NOMO-1 treated with DMSO at 0.1 percent for 48 hours (cell line): Measurements from ENCODE around the gene MEIS3.
"Not testable (repeated sequence)": the region's sequence is repeated elsewhere in the genome, so short reads cannot be mapped to it uniquely, and the experiment has no call there.

ENCODE experiments used
- DNase-seq: peaks from one replicate; lab custom pipeline; 2025; ENCODE audit not compliant: unreplicated experiment; lab: John Stamatoyannopoulos, UW

Gene MEIS3

GRCh38 chr19:47417107-47417745 is 2.1 kb downstream of the MEIS3 start:
- DNase-seq = no peak

GRCh38 chr19:47416643-47416985 is 2.7 kb downstream of the MEIS3 start:
- DNase-seq = no peak

GRCh38 chr19:47415953-47416642 is 3.2 kb downstream of the MEIS3 start:
- no peak for DNase-seq

GRCh38 chr19:47414469-47414868 is 4.9 kb downstream of the MEIS3 start:
- no peak for DNase-seq

GRCh38 chr19:47413941-47414340 is 5.4 kb downstream of the MEIS3 start:
- no peak for DNase-seq

- DNase-seq = not testable (repeated sequence)
Measured at GRCh38 chr19:47411696-47412095, 7.6 kb downstream of the MEIS3 start.

- no peak for DNase-seq
Measured at GRCh38 chr19:47411101-47411500, 8.2 kb downstream of the MEIS3 start.

- no peak for DNase-seq
Measured at GRCh38 chr19:47408156-47408938, 11.0 kb downstream of the MEIS3 start.

GRCh38 chr19:47407417-47407774 is 11.9 kb downstream of the MEIS3 start:
- DNase-seq = no peak

- peak; percentile 36 for DNase-seq
Measured at GRCh38 chr19:47406711-47407416, 12.5 kb downstream of the MEIS3 start.

GRCh38 chr19:47405854-47406417 is 13.4 kb downstream of the MEIS3 start:
- DNase-seq = no peak

- DNase-seq = no peak
Measured at GRCh38 chr19:47405197-47405550, 14.2 kb downstream of the MEIS3 start.

GRCh38 chr19:47404334-47405196 is 14.8 kb downstream of the MEIS3 start:
- DNase-seq = no peak

- no peak for DNase-seq
Measured at GRCh38 chr19:47402504-47402903, 16.8 kb downstream of the MEIS3 start.

GRCh38 chr19:47398707-47399597 is 20.4 kb downstream of the MEIS3 start:
- no peak for DNase-seq

- peak; percentile 70 for DNase-seq
Measured at GRCh38 chr19:47391510-47392223, 27.7 kb downstream of the MEIS3 start.

- no peak for DNase-seq
Measured at GRCh38 chr19:47390533-47391488, 28.5 kb downstream of the MEIS3 start.

GRCh38 chr19:47389150-47389556 is 30.2 kb downstream of the MEIS3 start:
- peak; percentile 98 for DNase-seq
